ENCODE data around the gene RBM33.

DNA sequence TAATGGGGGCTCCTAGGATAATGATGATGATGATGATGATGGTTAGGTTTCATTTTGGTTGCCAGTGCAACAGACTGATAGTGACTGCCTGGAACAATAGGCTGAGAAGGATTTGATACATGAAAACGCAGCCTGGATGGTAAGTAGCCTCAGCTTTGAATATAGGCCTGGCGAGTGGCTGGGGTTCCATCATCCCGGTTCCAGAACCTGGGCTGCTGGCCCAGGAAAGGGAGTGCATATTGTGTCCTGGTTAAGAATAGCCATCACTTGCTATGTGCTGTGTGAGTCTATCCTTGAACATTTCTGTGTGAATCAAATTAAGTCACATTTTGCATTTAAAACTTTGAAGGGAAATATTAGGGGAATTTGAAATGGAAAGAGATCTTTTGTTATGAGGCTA is 105.1 kb downstream of the RBM33 start:
- TF ChIP-seq, protein P1, sequence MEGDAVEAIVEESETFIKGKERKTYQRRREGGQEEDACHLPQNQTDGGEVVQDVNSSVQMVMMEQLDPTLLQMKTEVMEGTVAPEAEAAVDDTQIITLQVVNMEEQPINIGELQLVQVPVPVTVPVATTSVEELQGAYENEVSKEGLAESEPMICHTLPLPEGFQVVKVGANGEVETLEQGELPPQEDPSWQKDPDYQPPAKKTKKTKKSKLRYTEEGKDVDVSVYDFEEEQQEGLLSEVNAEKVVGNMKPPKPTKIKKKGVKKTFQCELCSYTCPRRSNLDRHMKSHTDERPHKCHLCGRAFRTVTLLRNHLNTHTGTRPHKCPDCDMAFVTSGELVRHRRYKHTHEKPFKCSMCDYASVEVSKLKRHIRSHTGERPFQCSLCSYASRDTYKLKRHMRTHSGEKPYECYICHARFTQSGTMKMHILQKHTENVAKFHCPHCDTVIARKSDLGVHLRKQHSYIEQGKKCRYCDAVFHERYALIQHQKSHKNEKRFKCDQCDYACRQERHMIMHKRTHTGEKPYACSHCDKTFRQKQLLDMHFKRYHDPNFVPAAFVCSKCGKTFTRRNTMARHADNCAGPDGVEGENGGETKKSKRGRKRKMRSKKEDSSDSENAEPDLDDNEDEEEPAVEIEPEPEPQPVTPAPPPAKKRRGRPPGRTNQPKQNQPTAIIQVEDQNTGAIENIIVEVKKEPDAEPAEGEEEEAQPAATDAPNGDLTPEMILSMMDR (conservative IDR thresholded peaks at IDR 0.05) = no peak
- TF ChIP-seq ZFX (IDR thresholded peaks at IDR 0.05) = no peak

Data from C4-2B (cell line).